Osteoblast (primary cell): Measurements from ENCODE around the gene PDGFRA. TPM values are rescaled to one million over a fixed set of nuclear protein-coding genes. Genes with fewer than 3 reads are reported as not detected.

Experiments used
- DNase-seq: peaks from one replicate; pipeline ENCODE4 v3.0.0; 2011; ENCODE audit warnings: low spot score, mixed read lengths; ENCODE audit not compliant: insufficient read length; ENCODE audit errors: missing footprints
- H2AFZ ChIP-seq: 2 replicates; pipeline ENCODE4 v1.6.0; 2011; ENCODE audit warnings: mild to moderate bottlenecking, low read length
- H3K27ac ChIP-seq: 2 replicates; pipeline ENCODE4 v1.5.1; 2011; ENCODE audit warnings: mild to moderate bottlenecking, low read depth, low read length, moderate library complexity
- H3K27me3 ChIP-seq: 2 replicates; pipeline ENCODE4 v1.6.0; 2012; ENCODE audit warnings: mild to moderate bottlenecking, control low read depth, inconsistent platforms, low read length, moderate library complexity; ENCODE audit not compliant: insufficient read depth
- H3K36me3 ChIP-seq: 2 replicates; pipeline ENCODE4 v1.5.1; 2011; ENCODE audit warnings: mild to moderate bottlenecking, low read length, control low read depth, moderate library complexity; ENCODE audit not compliant: insufficient read depth
- H3K4me1 ChIP-seq: 2 replicates; pipeline ENCODE4 v1.5.1; 2011; ENCODE audit warnings: mild to moderate bottlenecking, low read length, control low read depth, moderate library complexity; ENCODE audit not compliant: insufficient read depth
- H3K4me2 ChIP-seq: 2 replicates; pipeline ENCODE4 v1.6.0; 2011; ENCODE audit warnings: mild to moderate bottlenecking, low read length; ENCODE audit not compliant: insufficient read depth
- H3K4me3 ChIP-seq: fragments of 200-600 bp; sonication (generic); 3 replicates; pipeline ENCODE4 v1.5.1; 2012; ENCODE audit warnings: mild to moderate bottlenecking, low read length, inconsistent platforms; ENCODE audit not compliant: insufficient read depth
- H3K79me2 ChIP-seq: 2 replicates; pipeline ENCODE4 v1.6.0; 2012; ENCODE audit warnings: mild to moderate bottlenecking, low read length, control low read depth, inconsistent platforms; ENCODE audit not compliant: insufficient read depth
- H3K9me3 ChIP-seq: 2 replicates; pipeline ENCODE4 v1.5.1; 2011; ENCODE audit warnings: low read depth, low read length, control low read depth
- H4K20me1 ChIP-seq: 2 replicates; pipeline ENCODE4 v1.6.0; 2012; ENCODE audit warnings: mild to moderate bottlenecking, low read length, control low read depth; ENCODE audit not compliant: insufficient read depth
- CTCF ChIP-seq: IDR thresholded peaks from 2 replicates; pipeline ENCODE4 v1.5.1; 2011; ENCODE audit warnings: mild to moderate bottlenecking, low read depth, low read length, moderate library complexity; ENCODE audit errors: extremely low read depth
- total RNA-seq: library from RNA; depleted of rRNA; stranded (reverse); fragments of >200 nt; gene quantifications from 2 replicates; pipeline ENCODE4 v1.2.3, GENCODE V29; 2012

Gene PDGFRA
- total RNA-seq, 1 donor = 316 TPM

GRCh38 chr4:54224996-54225597, 4.0 kb upstream of the PDGFRA start:
- peak overlapping the region; percentile 94 for H3K4me2 ChIP-seq
- no peaks in the 10 kb centered on the region for H3K27me3 ChIP-seq
- H3K27ac ChIP-seq = no peak overlapping the region
- peaks cover 8% of the 10 kb centered on the region for H3K79me2 ChIP-seq
- H2AFZ ChIP-seq = peak overlapping the region; percentile 85
- H3K4me3 ChIP-seq = peak overlapping the region; percentile 93
- no peaks in the 10 kb centered on the region for H3K9me3 ChIP-seq
- TF ChIP-seq CTCF = no peak
- H4K20me1 ChIP-seq = peaks cover 2% of the 10 kb centered on the region
- DNase-seq = peak; percentile 50
- H3K36me3 ChIP-seq = no peaks in the 10 kb centered on the region
- H3K4me1 ChIP-seq = peaks cover 17% of the 10 kb centered on the region

DNA sequence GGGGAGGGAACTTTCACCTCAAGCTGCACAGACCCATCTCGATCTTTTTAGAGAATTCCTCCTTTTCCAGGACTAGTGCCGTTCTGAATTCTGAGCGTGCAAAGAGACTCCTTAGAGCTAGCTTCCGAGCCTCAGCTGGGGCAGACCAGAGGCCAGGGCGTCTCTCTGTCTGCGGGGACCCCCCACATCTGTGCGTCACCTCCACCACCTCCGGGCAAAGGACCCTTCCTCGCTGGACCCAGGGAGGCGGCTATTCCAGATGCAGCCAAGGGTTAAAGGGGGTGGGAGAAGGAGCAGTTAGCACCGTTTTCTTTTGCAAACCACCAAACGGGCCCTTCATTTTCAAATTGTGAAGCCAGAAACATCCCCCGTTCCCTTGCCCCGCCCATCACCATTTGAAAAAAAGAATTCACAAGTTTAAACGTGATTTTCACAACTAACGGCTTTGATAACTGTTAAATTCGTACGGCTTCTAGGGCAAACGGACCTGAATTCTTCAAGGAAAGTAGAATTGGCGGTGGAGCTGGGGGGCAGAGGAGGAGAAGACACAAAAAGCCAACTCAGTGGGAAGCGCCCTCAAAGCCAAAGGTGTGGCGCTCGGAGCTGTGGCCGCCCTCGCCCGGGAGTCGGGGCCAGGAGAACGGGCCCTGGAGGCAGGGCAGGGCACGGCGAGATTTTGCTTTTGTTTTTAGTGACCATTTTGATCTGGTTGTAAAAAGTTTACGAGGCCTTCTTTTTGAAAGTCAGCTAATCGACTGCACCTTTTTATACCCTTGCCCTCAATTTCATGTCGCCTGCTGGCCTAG, 3.3 kb upstream of the PDGFRA start:
- Histone ChIP-seq H3K4me1 (peaks cover 17% of the 10 kb centered on the region), H3K27ac (peak overlapping the region; percentile 75), H2AFZ (peak overlapping the region; percentile 85), H3K9me3 (no peaks in the 10 kb centered on the region), H3K4me3 (peak overlapping the region; percentile 93), H3K27me3 (no peaks in the 10 kb centered on the region), H3K79me2 (peaks cover 15% of the 10 kb centered on the region), H4K20me1 (peaks cover 8% of the 10 kb centered on the region), H3K36me3 (no peaks in the 10 kb centered on the region), H3K4me2 (peak overlapping the region; percentile 94)
- DNase-seq = peak; percentile 85
- no peak for TF ChIP-seq CTCF

GRCh38 chr4:54226404-54227255, 2.5 kb upstream of the PDGFRA start:
- Histone ChIP-seq H3K27me3 (no peaks in the 10 kb centered on the region), H3K4me3 (peak overlapping the region; percentile 93), H2AFZ (peak overlapping the region; percentile 85), H3K27ac (peak overlapping the region; percentile 75), H4K20me1 (peaks cover 14% of the 10 kb centered on the region), H3K79me2 (peaks cover 24% of the 10 kb centered on the region), H3K36me3 (no peaks in the 10 kb centered on the region), H3K4me2 (peak overlapping the region; percentile 94), H3K9me3 (no peaks in the 10 kb centered on the region), H3K4me1 (peaks cover 17% of the 10 kb centered on the region)
- peak; percentile 93 for DNase-seq
- no peak for TF ChIP-seq CTCF
